Vagina (tissue), 2 donors: ENCODE results near the gene ZBTB16.

Experiments used
- CTCF ChIP-seq, 3 experiments: fragments of 450-650 bp in 2 of 3; fragments of 200-600 bp in 1 of 3; sonication (generic) in 1 of 3; IDR thresholded peaks; one replicate each; pipeline ENCODE4 v1.5.1; 2017 to 2019; ENCODE audit warnings: antibody characterized with exemption in 3 of 3, mild to moderate bottlenecking in 2 of 3, moderate library complexity in 2 of 3
- POLR2A ChIP-seq, 2 donors: fragments of 450-650 bp; IDR thresholded peaks; one replicate each; pipeline ENCODE4 v1.6.1; 2017; ENCODE audit warnings: antibody characterized with exemption in 2 of 2, mild to moderate bottlenecking in 2 of 2, moderate library complexity in 2 of 2
- POLR2AphosphoS5 ChIP-seq, 2 donors: sonication (generic); formaldehyde crosslinking; IDR thresholded peaks; one replicate each; pipeline ENCODE4 v1.9.0; 2017; ENCODE audit warnings: antibody characterized with exemption in 2 of 2, mild to moderate bottlenecking in 2 of 2, low read depth in 1 of 2; ENCODE audit not compliant: insufficient read depth in 1 of 2

- TF ChIP-seq CTCF (IDR thresholded peaks at IDR 0.05) (no peak), POLR2A (IDR thresholded peaks at IDR 0.05) (no peak), POLR2AphosphoS5 (IDR thresholded peaks at IDR 0.05; ENCODE audit: insufficient read depth in 1 of 2, low read depth in 1 of 2) (no peak)
These were observed 12.2 kb upstream of the ZBTB16 start for GRCh38 chr11:114047327-114047726.
